Breast epithelium (tissue), 4 donors: ENCODE data around the gene SPTBN1. TPM values are rescaled to one million over a fixed set of nuclear protein-coding genes. Genes with fewer than 3 reads are reported as not detected.

ENCODE experiments used
- DNase-seq, 2 donors: peaks; one replicate each; pipeline ENCODE4 v3.0.0-alpha.2; 2019; ENCODE audit warnings: low spot score in 2 of 2
- H3K27ac ChIP-seq, 2 donors: fragments of 200-600 bp; sonication (generic) in 1 of 2; one replicate each; pipeline ENCODE4 v1.5.1; 2016 to 2019; ENCODE audit warnings: mild to moderate bottlenecking in 1 of 2
- H3K27me3 ChIP-seq, 2 donors: fragments of 200-600 bp; sonication (generic) in 1 of 2; one replicate each; pipeline versions ENCODE4 v1.5.1 to v1.6.0; 2017 to 2019; ENCODE audit warnings: control low read depth in 1 of 2, mild to moderate bottlenecking in 1 of 2
- H3K36me3 ChIP-seq: fragments of 200-600 bp; one replicate; pipeline ENCODE4 v1.5.1; 2019
- H3K4me1 ChIP-seq, 2 donors: fragments of 200-600 bp; sonication (generic); one replicate each; pipeline ENCODE4 v1.5.1; 2016 to 2019; ENCODE audit warnings: control low read depth in 1 of 2
- H3K4me3 ChIP-seq, 3 donors: fragments of 200-600 bp; sonication (generic); 1 replicate in 2 of 3; 2 replicates in 1 of 3; pipeline ENCODE4 v1.5.1; 2016 to 2019; ENCODE audit warnings: mild to moderate bottlenecking in 3 of 3, moderate library complexity in 2 of 3
- H3K9me3 ChIP-seq, 2 donors: fragments of 200-600 bp; sonication (generic) in 1 of 2; one replicate each; pipeline ENCODE4 v1.5.1; 2016 to 2019; ENCODE audit warnings: control low read depth in 1 of 2
- CTCF ChIP-seq, 3 donors: fragments of 450-650 bp; IDR thresholded peaks; one replicate each; pipeline ENCODE4 v1.5.1; 2016 to 2017; ENCODE audit warnings: antibody characterized with exemption in 3 of 3, mild to moderate bottlenecking in 3 of 3, moderate library complexity in 3 of 3
- POLR2A ChIP-seq: fragments of 450-650 bp; IDR thresholded peaks from one replicate; pipeline ENCODE4 v1.6.1; 2016; ENCODE audit warnings: antibody characterized with exemption, mild to moderate bottlenecking, moderate library complexity
- POLR2AphosphoS5 ChIP-seq, 3 donors: sonication (generic); formaldehyde crosslinking; IDR thresholded peaks; one replicate each; pipeline ENCODE4 v1.6.1; 2017; ENCODE audit warnings: antibody characterized with exemption in 3 of 3
- intact Hi-C: fragments of 100-400 bp; cut with DNase I; formaldehyde crosslinking; loops from one replicate; pipeline ENCODE4 v1.15.1; 2023; ENCODE audit warnings: low total_unique reads
- total RNA-seq, 3 donors: library from RNA; depleted of rRNA; stranded (reverse); fragments of >200 nt; gene quantifications; one replicate each; pipeline ENCODE4 v1.1.0, GENCODE V29; 2016

The SPTBN1 gene
- total RNA-seq, 3 donors from 2014 or later: 223 to 1,216 (median 273) TPM

DNA sequence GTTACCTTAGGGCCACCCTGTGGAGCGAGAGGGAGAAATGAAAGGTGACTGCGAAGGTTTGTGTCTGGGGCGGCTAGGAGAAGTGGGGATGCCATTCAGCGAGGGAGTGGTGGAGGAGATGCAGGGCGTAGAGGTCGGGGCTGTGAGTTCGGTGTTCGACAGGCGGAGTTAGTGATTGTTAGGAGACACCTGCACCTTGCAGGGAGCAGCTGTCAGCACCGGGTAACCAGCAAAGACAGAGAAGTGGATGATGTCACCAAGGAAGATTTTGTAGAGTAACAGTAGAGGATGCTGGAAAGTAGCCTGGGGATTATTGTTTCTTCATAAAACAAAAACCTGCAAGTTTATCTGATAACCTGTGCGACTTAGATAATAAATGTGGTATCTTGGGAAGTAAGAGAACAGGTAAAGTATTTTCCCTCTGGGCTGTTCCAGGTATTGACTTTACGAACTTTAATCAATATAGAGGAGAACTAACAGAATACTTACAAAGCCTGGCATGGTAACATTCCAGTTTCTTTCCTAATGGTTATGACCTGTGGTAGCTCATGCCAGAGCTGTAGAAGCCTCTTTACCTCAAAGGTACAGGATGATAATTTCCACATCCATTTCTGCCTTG lies 63.8 kb downstream of the SPTBN1 start:
- Histone ChIP-seq H3K4me1 (no peaks in the 10 kb centered on the region), H3K27me3 (no peaks in the 10 kb centered on the region), H3K4me3 (no peak overlapping the region), H3K27ac (no peak overlapping the region), H3K36me3 (no peaks in the 10 kb centered on the region), H3K9me3 (no peaks in the 10 kb centered on the region)
- TF ChIP-seq CTCF (IDR thresholded peaks at IDR 0.05) (no peak), POLR2A (no peak)
- intact Hi-C loops: no loop called here
- DNase-seq: no peak

- no peak for DNase-seq
- intact Hi-C loops: no loop called here
- TF ChIP-seq POLR2AphosphoS5 (IDR thresholded peaks at IDR 0.05) (no peak), CTCF (IDR thresholded peaks at IDR 0.05) (no peak), POLR2A (no peak)
- Histone ChIP-seq H3K4me1 (no peaks in the 10 kb centered on the region), H3K4me3 (no peak overlapping the region), H3K36me3 (no peaks in the 10 kb centered on the region), H3K27me3 (no peaks in the 10 kb centered on the region), H3K9me3 (no peaks in the 10 kb centered on the region), H3K27ac (peak overlapping the region in 1 of 2 donors; percentile 22)
Measured at GRCh38 chr2:54520687-54521086, 64.6 kb downstream of the SPTBN1 start.

- no peaks in the 10 kb centered on the region for H3K9me3 ChIP-seq
- H3K27me3 ChIP-seq: no peaks in the 10 kb centered on the region
- H3K27ac ChIP-seq: no peak overlapping the region
- intact Hi-C loops: no loop called here
- TF ChIP-seq CTCF (IDR thresholded peaks at IDR 0.05) (peak; percentile 34 to 73 (median 68)), POLR2A (no peak), POLR2AphosphoS5 (IDR thresholded peaks at IDR 0.05) (peak in 1 of 3 donors; percentile 10)
- DNase-seq: peak; percentile 40 to 59
- H3K4me1 ChIP-seq: no peaks in the 10 kb centered on the region
- no peak overlapping the region for H3K4me3 ChIP-seq
- H3K36me3 ChIP-seq: no peaks in the 10 kb centered on the region
Measured at GRCh38 chr2:54522624-54523281, 66.6 kb downstream of the SPTBN1 start.

- Histone ChIP-seq H3K27me3 (no peaks in the 10 kb centered on the region), H3K36me3 (no peaks in the 10 kb centered on the region), H3K9me3 (no peaks in the 10 kb centered on the region), H3K27ac (peak overlapping the region in 1 of 2 donors; percentile 55), H3K4me3 (no peak overlapping the region), H3K4me1 (no peaks in the 10 kb centered on the region)
- TF ChIP-seq POLR2A (no peak), CTCF (IDR thresholded peaks at IDR 0.05) (no peak), POLR2AphosphoS5 (IDR thresholded peaks at IDR 0.05) (no peak)
- intact Hi-C loops: no loop called here
- DNase-seq: no peak
Measured at GRCh38 chr2:54523324-54523959, 67.3 kb downstream of the SPTBN1 start.
